Measurements from ENCODE around the gene SLC16A6.
"Not testable (repeated sequence)": the region's sequence is repeated elsewhere in the genome, so short reads cannot be mapped to it uniquely, and the experiment has no call there.

Gene SLC16A6

GRCh38 chr17:68289473-68289872, 1.5 kb downstream of the SLC16A6 start:
- no peak for DNase-seq

GRCh38 chr17:68288804-68289203, 2.1 kb downstream of the SLC16A6 start:
- DNase-seq, result no peak

- no peak for DNase-seq
Observed at GRCh38 chr17:68288375-68288774, 2.6 kb downstream of the SLC16A6 start.

GRCh38 chr17:68281965-68282364, 9.0 kb downstream of the SLC16A6 start:
- not testable (repeated sequence) for DNase-seq

GRCh38 chr17:68277807-68278206, 13.1 kb downstream of the SLC16A6 start:
- no peak for DNase-seq

GRCh38 chr17:68276339-68276738, 14.6 kb downstream of the SLC16A6 start:
- not testable (repeated sequence) for DNase-seq

- DNase-seq, result no peak
Observed at GRCh38 chr17:68273722-68274121, 17.2 kb downstream of the SLC16A6 start.

GRCh38 chr17:68265833-68266232, 25.1 kb downstream of the SLC16A6 start:
- not testable (repeated sequence) for DNase-seq

- DNase-seq, result peak; percentile 61
Observed at GRCh38 chr17:68263101-68263681, 27.7 kb downstream of the SLC16A6 start.

GRCh38 chr17:68262467-68262866, 28.5 kb downstream of the SLC16A6 start:
- not testable (repeated sequence) for DNase-seq

GRCh38 chr17:68260051-68260762, 30.7 kb downstream of the SLC16A6 start:
- peak; percentile 34 for DNase-seq

- peak; percentile 40 for DNase-seq
Observed at GRCh38 chr17:68259648-68259951, 31.3 kb downstream of the SLC16A6 start.

GRCh38 chr17:68258890-68259647, 31.9 kb downstream of the SLC16A6 start:
- DNase-seq, result peak; percentile 78

GRCh38 chr17:68257934-68258333, 33.0 kb downstream of the SLC16A6 start:
- DNase-seq, result no peak

- DNase-seq, result not testable (repeated sequence)
Observed at GRCh38 chr17:68256701-68257100, 34.2 kb downstream of the SLC16A6 start.

- DNase-seq, result no peak
Observed at GRCh38 chr17:68255731-68256538, 35.0 kb downstream of the SLC16A6 start.

GRCh38 chr17:68255151-68255550, 35.8 kb downstream of the SLC16A6 start:
- DNase-seq, result no peak

GRCh38 chr17:68253426-68253825, 37.5 kb downstream of the SLC16A6 start:
- not testable (repeated sequence) for DNase-seq

GRCh38 chr17:68249354-68249765, 41.6 kb downstream of the SLC16A6 start:
- no peak for DNase-seq

- DNase-seq, result no peak
Observed at GRCh38 chr17:68248891-68249290, 42.0 kb downstream of the SLC16A6 start.

- no peak for DNase-seq
Observed at GRCh38 chr17:68248199-68248825, 42.6 kb downstream of the SLC16A6 start.

- peak; percentile 99 for DNase-seq
Observed at GRCh38 chr17:68247445-68248198, 43.3 kb downstream of the SLC16A6 start, which contains the start of gene AMZ2. Gene AMZ2, plus strand, starts transcription at chr17:68248043. Its CDS starts 2,145 bp downstream, at chr17:68250188.
